ENCODE data around the gene HECW1. TPM values are rescaled to one million over a fixed set of nuclear protein-coding genes. Genes with fewer than 3 reads are reported as not detected.
A peak's percentile ranks its signal among the peaks of the same experiment; 100 is the strongest.
"Not testable (repeated sequence)": the region's sequence is repeated elsewhere in the genome, so short reads cannot be mapped to it uniquely, and the experiment has no call there.

The HECW1 gene
- total and polyA plus RNA-seq, 2 donors (not counting 1 experiment from before 2014, with no cell fraction given): not detected

GRCh38 chr7:43593010-43593409, 480.6 kb downstream of the HECW1 start:
- peaks cover 4 to 32% of the 10 kb centered on the region in 2 experiments for H3K36me3 ChIP-seq (replicated peaks in 1 of 2; ENCODE audit: control extremely low read depth in 1 of 2, control insufficient read depth in 1 of 2, extremely low read depth in 1 of 2, insufficient read depth in 2 of 2, low read length in 1 of 2)
- peak overlapping the region; percentile 43 for H3K4me2 ChIP-seq (replicated peaks; ENCODE audit: low read depth, low read length, poor library complexity, severe bottlenecking)
- Mint-ChIP-seq H3K27me3 (no peaks in the 10 kb centered on the region), H3K4me1 (peaks cover 69% of the 10 kb centered on the region), H3K27ac (peak overlapping the region; percentile 76), H3K9me3 (ENCODE audit: insufficient read depth) (no peaks in the 10 kb centered on the region), H3K4me3 (peak overlapping the region; percentile 68)
- peaks cover 100% of the 10 kb centered on the region for H3K79me2 ChIP-seq (ENCODE audit: control insufficient read depth, insufficient read depth, low read length)
- no peak for DNase-seq
- 100% methylated on average over 1 of the region's 1 CpG for WGBS (ENCODE audit: insufficient coverage)
- no peak overlapping the region for H2AFZ ChIP-seq (ENCODE audit: insufficient read depth, low read depth, low read length, poor library complexity, severe bottlenecking)
- H3K27me3 ChIP-seq (replicated peaks in 1 of 4; ENCODE audit: control extremely low read depth in 1 of 4, control insufficient read depth in 3 of 4, insufficient read depth in 4 of 4, low read length in 3 of 4): no peaks in the 10 kb centered on the region
- peak overlapping the region in 1 of 2 donors; percentile 65 for H3K27ac ChIP-seq (ENCODE audit: low read length in 2 of 2)
- TF ChIP-seq CTCF (IDR thresholded peaks at IDR 0.05) (no peak), EZH2 (IDR thresholded peaks at IDR 0.05; ENCODE audit: borderline replicate concordance, insufficient read depth, low read depth, low read length, poor library complexity, severe bottlenecking) (no peak)
- H3K4me3 ChIP-seq (ENCODE audit: control extremely low read depth in 1 of 5, extremely low read depth in 1 of 5, insufficient read depth in 1 of 5, low read depth in 2 of 5, low read length in 4 of 5): no peak overlapping the region
- intact Hi-C loops (cut with micrococcal nuclease): no loop called here
- POLR2A ChIA-PET: interaction anchor here (0.6 kb wide), 1 partner anchor 10 kb away, joined by 4 read pairs; the partner anchor contains the start of gene STK17A
- H3K9me3 ChIP-seq (ENCODE audit: control extremely low read depth in 1 of 3, control insufficient read depth in 2 of 3, insufficient read depth in 1 of 3, low read length in 2 of 3): no peaks in the 10 kb centered on the region
- CTCF ChIA-PET: interaction anchor here (1.3 to 13.1 kb wide), 3 partner anchors 10 to 107 kb away, joined by 3 to 721 read pairs (median 21); partner anchors contain the start of gene STK17A
- no peak for ATAC-seq (ENCODE audit: low read depth)
- peaks cover 82% of the 10 kb centered on the region for H4K20me1 ChIP-seq (ENCODE audit: control insufficient read depth, insufficient read depth, low read length, poor library complexity, severe bottlenecking)
- H3K9ac ChIP-seq (ENCODE audit: low read length): peak overlapping the region; percentile 25
- peaks cover 60 to 77% of the 10 kb centered on the region in 2 donors for H3K4me1 ChIP-seq (ENCODE audit: control insufficient read depth in 2 of 2, insufficient read depth in 2 of 2, low read length in 2 of 2)

GRCh38 chr7:43594020-43594419, 481.6 kb downstream of the HECW1 start:
- H3K9me3 Mint-ChIP-seq (ENCODE audit: insufficient read depth): no peaks in the 10 kb centered on the region
- 80% methylated on average over 2 of the region's 2 CpGs for WGBS (ENCODE audit: insufficient coverage)
- Histone ChIP-seq H3K27ac (ENCODE audit: low read length in 2 of 2) (peak overlapping the region in 1 of 2 donors; percentile 65), H3K4me1 (ENCODE audit: control insufficient read depth in 2 of 2, insufficient read depth in 2 of 2, low read length in 2 of 2) (peaks cover 50 to 68% of the 10 kb centered on the region in 2 donors), H3K4me3 (ENCODE audit: control extremely low read depth in 1 of 5, extremely low read depth in 1 of 5, insufficient read depth in 1 of 5, low read depth in 2 of 5, low read length in 4 of 5) (peak overlapping the region in 1 of 5 experiments; percentile 16), H3K9me3 (ENCODE audit: control extremely low read depth in 1 of 3, control insufficient read depth in 2 of 3, insufficient read depth in 1 of 3, low read length in 2 of 3) (no peaks in the 10 kb centered on the region), H2AFZ (ENCODE audit: insufficient read depth, low read depth, low read length, poor library complexity, severe bottlenecking) (no peak overlapping the region), H3K9ac (ENCODE audit: low read length) (peak overlapping the region; percentile 14), H3K79me2 (ENCODE audit: control insufficient read depth, insufficient read depth, low read length) (peaks cover 100% of the 10 kb centered on the region), H3K4me2 (replicated peaks; ENCODE audit: low read depth, low read length, poor library complexity, severe bottlenecking) (peak overlapping the region; percentile 43), H3K36me3 (replicated peaks in 1 of 2; ENCODE audit: control extremely low read depth in 1 of 2, control insufficient read depth in 1 of 2, extremely low read depth in 1 of 2, insufficient read depth in 2 of 2, low read length in 1 of 2) (peaks cover 3 to 37% of the 10 kb centered on the region in 2 experiments), H4K20me1 (ENCODE audit: control insufficient read depth, insufficient read depth, low read length, poor library complexity, severe bottlenecking) (peaks cover 92% of the 10 kb centered on the region), H3K27me3 (replicated peaks in 1 of 4; ENCODE audit: control extremely low read depth in 1 of 4, control insufficient read depth in 3 of 4, insufficient read depth in 4 of 4, low read length in 3 of 4) (no peaks in the 10 kb centered on the region)
- peaks cover 61% of the 10 kb centered on the region for H3K4me1 Mint-ChIP-seq
- H3K27ac Mint-ChIP-seq: peak overlapping the region; percentile 78
- POLR2A ChIA-PET: interaction anchor here (0.6 to 0.7 kb wide), 2 partner anchors 19 to 24 kb away, joined by 4 to 7 read pairs; no protein-coding TSS in a partner anchor
- H3K27me3 Mint-ChIP-seq: no peaks in the 10 kb centered on the region
- intact Hi-C loops (cut with micrococcal nuclease): no loop called here
- DNase-seq: no peak
- H3K4me3 Mint-ChIP-seq: peak overlapping the region; percentile 68
- ATAC-seq (ENCODE audit: low read depth): no peak
- CTCF ChIA-PET: interaction anchor here (0.6 to 2.0 kb wide), 3 partner anchors 11 to 107 kb away, joined by 3 to 10 read pairs (median 4); partner anchors contain the start of gene STK17A
- TF ChIP-seq CTCF (IDR thresholded peaks at IDR 0.05): no peak
- TF ChIP-seq EZH2 (IDR thresholded peaks at IDR 0.05; ENCODE audit: borderline replicate concordance, insufficient read depth, low read depth, low read length, poor library complexity, severe bottlenecking): no peak

- ATAC-seq (ENCODE audit: low read depth); H3K27ac ChIP-seq (ENCODE audit: low read length in 2 of 2); H3K4me3 ChIP-seq (ENCODE audit: control extremely low read depth in 1 of 5, extremely low read depth in 1 of 5, insufficient read depth in 1 of 5, low read depth in 2 of 5, low read length in 4 of 5); H3K27me3 ChIP-seq (replicated peaks in 1 of 4; ENCODE audit: control extremely low read depth in 1 of 4, control insufficient read depth in 3 of 4, insufficient read depth in 4 of 4, low read length in 3 of 4); H3K9me3 ChIP-seq (ENCODE audit: control extremely low read depth in 1 of 3, control insufficient read depth in 2 of 3, insufficient read depth in 1 of 3, low read length in 2 of 3); H3K9me3 Mint-ChIP-seq (ENCODE audit: insufficient read depth); intact Hi-C loops (cut with micrococcal nuclease); H3K9ac ChIP-seq (ENCODE audit: low read length); H3K27me3 Mint-ChIP-seq; H3K4me2 ChIP-seq (replicated peaks; ENCODE audit: low read depth, low read length, poor library complexity, severe bottlenecking); H3K27ac Mint-ChIP-seq; DNase-seq; H2AFZ ChIP-seq (ENCODE audit: insufficient read depth, low read depth, low read length, poor library complexity, severe bottlenecking); H3K4me3 Mint-ChIP-seq: not testable (repeated sequence)
- ChIA-PET CTCF (interaction anchor here (1.6 to 3.5 kb wide), 2 partner anchors 14 to 104 kb away, joined by 5 to 14 read pairs; partner anchors contain the start of gene STK17A), POLR2A (interaction anchor here (0.9 kb wide), 1 partner anchor 9 kb away, joined by 8 read pairs; no protein-coding TSS in a partner anchor)
- Histone ChIP-seq H3K4me1 (ENCODE audit: control insufficient read depth in 2 of 2, insufficient read depth in 2 of 2, low read length in 2 of 2) (peaks cover 38 to 59% of the 10 kb centered on the region in 2 donors), H3K36me3 (replicated peaks in 1 of 2; ENCODE audit: control extremely low read depth in 1 of 2, control insufficient read depth in 1 of 2, extremely low read depth in 1 of 2, insufficient read depth in 2 of 2, low read length in 1 of 2) (peaks cover 8 to 54% of the 10 kb centered on the region in 2 experiments), H4K20me1 (ENCODE audit: control insufficient read depth, insufficient read depth, low read length, poor library complexity, severe bottlenecking) (peaks cover 94% of the 10 kb centered on the region), H3K79me2 (ENCODE audit: control insufficient read depth, insufficient read depth, low read length) (peaks cover 100% of the 10 kb centered on the region)
- WGBS (ENCODE audit: insufficient coverage): 100% methylated on average over 3 of the region's 5 CpGs
- peaks cover 56% of the 10 kb centered on the region for H3K4me1 Mint-ChIP-seq
These were observed 484.0 kb downstream of the HECW1 start for GRCh38 chr7:43596426-43596825.

Data from B cell (primary cell).